SK-N-SH treated with all-trans-retinoic acid at 6 μM for 48 hours (cell line): ENCODE measurements around the gene AGAP1.

Experiments
- BACH2 ChIP-seq: fragments of 250-450 bp; sonication (Bioruptor Pico); IDR thresholded peaks from 2 replicates; pipeline ENCODE4 v1.9.0; 2021; ENCODE audit warnings: mild to moderate bottlenecking, borderline replicate concordance
- CREB5 ChIP-seq: fragments of 250-450 bp; sonication (Bioruptor Pico); IDR thresholded peaks from 2 replicates; pipeline ENCODE4 v1.5.1; 2020; ENCODE audit warnings: low read depth, mild to moderate bottlenecking, moderate library complexity
- PATZ1 ChIP-seq: fragments of 250-450 bp; sonication (Bioruptor Pico); IDR thresholded peaks from 2 replicates; pipeline ENCODE4 v1.8.0; 2020; ENCODE audit warnings: mild to moderate bottlenecking, moderate library complexity, borderline replicate concordance
- RARB ChIP-seq: fragments of 250-450 bp; sonication (Bioruptor Pico); IDR thresholded peaks from 2 replicates; pipeline ENCODE4 v1.8.0; 2021; ENCODE audit warnings: mild to moderate bottlenecking, moderate library complexity
- ZFP3 ChIP-seq: fragments of 250-450 bp; sonication (Bioruptor Pico); IDR thresholded peaks from 2 replicates; pipeline ENCODE4 v1.5.0; 2020; ENCODE audit warnings: mild to moderate bottlenecking, moderate library complexity
- ZNF565 ChIP-seq: fragments of 450-650 bp; formaldehyde crosslinking; conservative IDR thresholded peaks from 2 replicates; pipeline ENCODE4 v1.5.0; 2020; ENCODE audit warnings: low read depth, mild to moderate bottlenecking, moderate library complexity
- ZNF70 ChIP-seq: fragments of 450-650 bp; formaldehyde crosslinking; IDR thresholded peaks from 2 replicates; pipeline ENCODE4 v1.5.0; 2020; ENCODE audit warnings: mild to moderate bottlenecking, moderate library complexity

GRCh38 chr2:236107942-236108625 is 614.2 kb downstream of the AGAP1 start:
- TF ChIP-seq ZNF565 = no peak
- TF ChIP-seq PATZ1 = no peak
- TF ChIP-seq ZNF70 (CRISPR knock-in tag) = no peak
- TF ChIP-seq RARB (CRISPR knock-in tag) = no peak
- TF ChIP-seq CREB5 (CRISPR knock-in tag) = no peak
- no peak for TF ChIP-seq BACH2 (CRISPR knock-in tag)
- no peak for TF ChIP-seq ZFP3
